Kidney (tissue), 14 donors: Measurements from ENCODE around the gene PXYLP1. TPM values are rescaled to one million over a fixed set of nuclear protein-coding genes. Genes with fewer than 3 reads are reported as not detected.

Experiments
- DNase-seq, 5 donors: peaks; one replicate each; pipeline ENCODE4 v3.0.0-alpha.2; 2013 to 2020
- FAIRE-seq: peaks from 2 replicates; lab custom pipeline; 2012; peaks lifted over from hg19 to GRCh38; lab: Jason Lieb, UNC
- H3K27ac ChIP-seq, 2 donors: one replicate each; pipeline ENCODE4 v1.7.0; 2013; ENCODE audit warnings: low read depth in 2 of 2, low read length in 2 of 2, inconsistent platforms in 1 of 2
- H3K27me3 ChIP-seq: one replicate; pipeline ENCODE4 v1.7.1; 2013; ENCODE audit warnings: low read length, inconsistent platforms; ENCODE audit not compliant: control insufficient read depth, insufficient read depth
- H3K36me3 ChIP-seq, 3 donors: one replicate each; pipeline versions ENCODE4 v1.7.0 to v1.7.1; 2013; ENCODE audit warnings: low read length in 3 of 3, control low read depth in 1 of 3, inconsistent platforms in 1 of 3; ENCODE audit not compliant: insufficient read depth in 3 of 3, control insufficient read depth in 2 of 3
- H3K4me1 ChIP-seq, 3 donors: one replicate each; pipeline versions ENCODE4 v1.7.0 to v1.7.1; 2013; ENCODE audit warnings: low read length in 3 of 3, inconsistent platforms in 1 of 3, low read depth in 1 of 3; ENCODE audit not compliant: control insufficient read depth in 2 of 3, insufficient read depth in 2 of 3
- H3K4me3 ChIP-seq, 3 donors: one replicate each; pipeline versions ENCODE4 v1.7.0 to v1.8.1; 2013; ENCODE audit warnings: low read length in 3 of 3, control low read depth in 1 of 3, inconsistent platforms in 1 of 3
- H3K9ac ChIP-seq, 3 donors: one replicate each; pipeline versions ENCODE4 v1.7.0 to v1.7.1; 2013; ENCODE audit warnings: low read length in 3 of 3, control low read depth in 1 of 3, inconsistent platforms in 1 of 3
- H3K9me3 ChIP-seq, 3 donors: one replicate each; pipeline versions ENCODE4 v1.7.0 to v1.7.1; 2013; ENCODE audit warnings: low read length in 3 of 3, control low read depth in 1 of 3, inconsistent platforms in 1 of 3; ENCODE audit not compliant: control insufficient read depth in 2 of 3, insufficient read depth in 1 of 3
- intact Hi-C: fragments of 100-400 bp; cut with DNase I; formaldehyde crosslinking; loops from one replicate; pipeline ENCODE4 v1.11.1; 2022
- polyA plus RNA-seq: library from polyadenylated mRNA; stranded (reverse); fragments of 350-450 nt; fragmentation: Illumina TruSeq; extraction: RNeasy Lipid Tissue Mini Kit (QIAGEN cat#74804); gene quantifications from one replicate; pipeline ENCODE4 v1.2.3, GENCODE V29; 2014; ENCODE audit warnings: low read depth, low replicate concordance; ENCODE audit not compliant: insufficient read depth
- total RNA-seq: library from RNA; stranded (reverse); fragmentation: NEBNext Ultra II Directional; extraction: Animal tissue kit (Norgen Biotek cat#: 25700); gene quantifications from one replicate; pipeline ENCODE4 v1.2.1, GENCODE V29; 2021
- TF ChIP-seq, protein P1 (sequence below): IDR thresholded peaks from 3 replicates; pipeline ENCODE4 v1.5.1; 2012; ENCODE audit warnings: mild to moderate bottlenecking, moderate library complexity, borderline replicate concordance; ENCODE audit not compliant: insufficient read depth; ENCODE audit errors: extremely low read depth
- donor health status: control.
- donor health status: control.
- donor health status: control.
- donor health status: control.
- donor health status: control.
- donor health status: DM: yes; HTN: yes; CAD: no.
- donor health status: Normal renal cell carcinoma (clear cell type).

The PXYLP1 gene
- total and polyA plus RNA-seq, 2 donors from 2014 or later = 5.4 to 11.9 TPM

DNA sequence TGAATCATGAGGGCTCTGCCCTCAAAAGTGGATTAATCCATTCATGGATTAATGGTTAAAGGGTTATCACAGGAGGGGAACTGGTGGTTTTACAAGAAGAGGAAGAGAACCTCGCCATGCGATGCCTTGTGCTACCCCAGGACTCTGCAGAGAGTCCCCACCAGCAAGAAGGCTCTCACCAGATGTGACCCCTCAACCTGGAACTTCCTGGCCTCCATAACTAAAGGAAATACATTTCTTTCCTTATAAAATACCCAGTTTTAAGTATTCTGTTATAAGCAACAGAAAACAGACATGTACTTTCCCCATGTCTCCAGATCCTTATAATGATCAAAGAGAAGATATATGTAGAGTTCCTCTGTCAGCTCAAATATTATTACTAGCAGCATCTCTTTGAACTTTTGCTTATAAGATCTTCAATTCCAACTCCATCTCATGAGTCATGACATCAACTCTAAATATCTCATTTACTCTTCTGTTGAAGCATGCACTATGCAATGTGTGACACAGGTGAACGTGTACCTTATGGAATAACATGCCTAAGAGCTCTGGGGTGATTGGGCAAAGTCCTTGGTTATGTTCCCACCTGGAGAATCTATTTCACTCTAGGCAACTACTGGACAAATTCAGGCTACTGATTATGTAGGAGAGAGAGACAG is 99.2 kb downstream of the PXYLP1 start:
- DNase-seq (no peak), FAIRE-seq (no peak)
- Histone ChIP-seq H3K4me3 (no peak overlapping the region), H3K36me3 (no peaks in the 10 kb centered on the region), H3K9ac (no peak overlapping the region), H3K9me3 (no peaks in the 10 kb centered on the region), H3K27ac (no peak overlapping the region), H3K27me3 (no peaks in the 10 kb centered on the region), H3K4me1 (peaks cover 2 to 25% (median 10%) of the 10 kb centered on the region in 3 donors)
- TF ChIP-seq, protein P1, sequence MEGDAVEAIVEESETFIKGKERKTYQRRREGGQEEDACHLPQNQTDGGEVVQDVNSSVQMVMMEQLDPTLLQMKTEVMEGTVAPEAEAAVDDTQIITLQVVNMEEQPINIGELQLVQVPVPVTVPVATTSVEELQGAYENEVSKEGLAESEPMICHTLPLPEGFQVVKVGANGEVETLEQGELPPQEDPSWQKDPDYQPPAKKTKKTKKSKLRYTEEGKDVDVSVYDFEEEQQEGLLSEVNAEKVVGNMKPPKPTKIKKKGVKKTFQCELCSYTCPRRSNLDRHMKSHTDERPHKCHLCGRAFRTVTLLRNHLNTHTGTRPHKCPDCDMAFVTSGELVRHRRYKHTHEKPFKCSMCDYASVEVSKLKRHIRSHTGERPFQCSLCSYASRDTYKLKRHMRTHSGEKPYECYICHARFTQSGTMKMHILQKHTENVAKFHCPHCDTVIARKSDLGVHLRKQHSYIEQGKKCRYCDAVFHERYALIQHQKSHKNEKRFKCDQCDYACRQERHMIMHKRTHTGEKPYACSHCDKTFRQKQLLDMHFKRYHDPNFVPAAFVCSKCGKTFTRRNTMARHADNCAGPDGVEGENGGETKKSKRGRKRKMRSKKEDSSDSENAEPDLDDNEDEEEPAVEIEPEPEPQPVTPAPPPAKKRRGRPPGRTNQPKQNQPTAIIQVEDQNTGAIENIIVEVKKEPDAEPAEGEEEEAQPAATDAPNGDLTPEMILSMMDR = no peak
- intact Hi-C loops = no loop called here

DNA sequence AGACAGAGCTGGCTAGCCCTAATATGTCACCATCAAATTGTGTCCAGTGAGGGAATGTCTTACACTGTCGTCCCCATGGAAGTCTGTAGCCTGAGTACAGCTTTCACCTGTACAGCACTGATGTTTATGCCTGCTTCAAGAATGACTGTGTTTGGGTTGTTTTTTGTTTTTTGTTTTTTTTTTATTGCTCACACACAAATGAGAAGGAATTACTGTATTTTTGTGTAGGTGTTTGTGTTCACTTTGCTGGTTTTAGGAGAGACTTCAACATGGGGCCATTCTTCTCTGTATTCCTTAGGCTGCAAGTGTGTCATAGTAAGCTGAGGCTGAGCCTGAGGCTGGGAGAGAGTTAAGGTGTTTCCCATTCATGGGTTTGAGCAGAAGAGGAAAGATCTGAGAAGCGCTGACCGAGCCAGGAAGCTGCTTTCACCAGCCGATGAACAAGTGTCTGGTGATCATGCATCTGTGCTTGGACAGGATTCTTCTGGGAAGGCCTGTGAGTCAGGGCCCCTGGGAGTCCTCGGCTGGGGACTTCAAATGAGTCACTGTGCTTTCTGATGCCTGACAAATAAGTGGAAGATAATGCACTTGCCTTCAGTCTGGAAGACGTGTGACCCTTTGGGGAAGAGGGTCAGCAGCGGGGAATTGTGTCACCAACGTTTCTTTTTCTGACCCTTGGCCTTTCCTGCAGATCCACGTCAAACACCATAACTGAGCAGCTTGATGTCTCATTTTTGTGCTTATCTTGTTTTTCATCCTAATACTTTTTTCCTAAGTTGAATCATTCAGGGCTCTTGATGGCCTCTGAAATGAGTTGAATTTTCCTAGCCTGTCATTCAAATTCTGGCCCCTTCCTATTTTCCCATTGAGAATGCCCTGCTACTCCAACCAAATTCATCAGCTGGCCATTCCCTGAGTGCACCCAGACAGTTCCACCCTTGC is 100.0 kb downstream of the PXYLP1 start:
- no peak overlapping the region for H3K4me3 ChIP-seq
- intact Hi-C loops = no loop called here
- FAIRE-seq (no peak), DNase-seq (peak in 1 of 5 donors; percentile 92)
- no peak overlapping the region for H3K9ac ChIP-seq
- H3K9me3 ChIP-seq = no peaks in the 10 kb centered on the region
- H3K27me3 ChIP-seq = no peaks in the 10 kb centered on the region
- TF ChIP-seq, protein P1 = no peak
- peaks cover 0 to 19% (median 9%) of the 10 kb centered on the region in 3 donors for H3K4me1 ChIP-seq
- H3K27ac ChIP-seq = peak overlapping the region in 1 of 2 donors; percentile 58
- no peaks in the 10 kb centered on the region for H3K36me3 ChIP-seq

DNA sequence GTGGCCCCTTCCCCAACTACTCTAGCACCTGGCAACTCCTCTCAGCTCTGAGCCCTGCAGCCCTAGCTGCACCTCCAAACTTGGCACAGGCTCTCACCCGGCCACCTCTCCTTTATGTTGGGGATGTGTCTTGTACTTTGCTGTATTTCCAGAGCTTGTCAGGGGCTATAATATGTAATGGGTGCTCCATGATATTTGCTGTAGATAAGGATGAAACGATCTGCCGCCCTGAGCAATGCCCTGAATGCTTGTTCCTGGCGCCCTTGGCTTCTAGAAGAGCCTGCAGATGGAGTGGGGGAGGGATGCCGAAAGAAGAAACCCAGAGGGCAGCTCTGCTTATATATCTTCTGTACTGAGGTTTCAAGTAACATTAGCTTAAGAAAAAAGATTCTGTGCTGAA is 100.8 kb downstream of the PXYLP1 start:
- peaks cover 0 to 14% (median 7%) of the 10 kb centered on the region in 3 donors for H3K4me1 ChIP-seq
- FAIRE-seq = no peak
- H3K4me3 ChIP-seq = no peak overlapping the region
- no peaks in the 10 kb centered on the region for H3K27me3 ChIP-seq
- intact Hi-C loops = no loop called here
- peak in 1 of 5 donors; percentile 10 for DNase-seq
- peak overlapping the region in 1 of 2 donors; percentile 60 for H3K27ac ChIP-seq
- H3K36me3 ChIP-seq = no peaks in the 10 kb centered on the region
- TF ChIP-seq, protein P1 = no peak
- no peak overlapping the region for H3K9ac ChIP-seq
- H3K9me3 ChIP-seq = no peaks in the 10 kb centered on the region
